IMR-90 (cell line): ENCODE measurements around the gene PDE6B. TPM values are rescaled to one million over a fixed set of nuclear protein-coding genes. Genes with fewer than 3 reads are reported as not detected.

Experiments
- ATAC-seq: fragments of 200-7000 bp; cut with Tn5 transposase; 2 replicates; pipeline ENCODE4 v1.9.1; 2020; ENCODE audit warnings: low read depth, mild to moderate bottlenecking, moderate library complexity
- BruUV-seq: library from RNA; stranded (reverse); fragments of 400-500 nt; replicated peaks from 2 replicates; lab custom pipeline; 2021; lab: Mats Ljungman, UMichigan
- CTCF ChIA-PET: fragments of 300-600 bp; formaldehyde crosslinking; extraction: SDS; loops from one replicate; lab custom pipeline; 2021; ENCODE audit warnings: antibody characterized with exemption; lab: Yijun Ruan, JAX
- POLR2A ChIA-PET: fragments of 300-600 bp; sonication (Branson Sonifier 250); formaldehyde crosslinking; loops from one replicate; lab custom pipeline; 2022; ENCODE audit warnings: antibody characterized with exemption; ENCODE audit not compliant: unreplicated experiment; lab: Charles Lee
- DNase-seq: peaks from one replicate; pipeline ENCODE4 v3.0.0; 2013
- H2AFZ ChIP-seq: replicated peaks from 2 replicates; pipeline ENCODE3; 2013; ENCODE audit warnings: low read length, mild to moderate bottlenecking; ENCODE audit not compliant: poor library complexity
- H2AK5ac ChIP-seq: 2 replicates; pipeline ENCODE4 v1.6.1; 2013; ENCODE audit warnings: low read depth, low read length, inconsistent platforms
- H2AK9ac ChIP-seq: replicated peaks from 2 replicates; pipeline ENCODE3; 2013; ENCODE audit warnings: mild to moderate bottlenecking, low read depth, low read length, moderate library complexity; ENCODE audit not compliant: poor library complexity
- H2BK120ac ChIP-seq: 2 replicates; pipeline ENCODE4 v1.6.1; 2013; ENCODE audit warnings: low read depth, low read length, inconsistent platforms
- H2BK15ac ChIP-seq: 3 replicates; pipeline ENCODE4 v1.6.1; 2013; ENCODE audit warnings: low read depth, low read length, inconsistent platforms
- H2BK20ac ChIP-seq: 2 replicates; pipeline ENCODE4 v1.6.1; 2013; ENCODE audit warnings: low read depth, mild to moderate bottlenecking, inconsistent platforms, low read length, moderate library complexity
- H2BK5ac ChIP-seq: 2 replicates; pipeline ENCODE4 v1.6.1; 2013; ENCODE audit warnings: mild to moderate bottlenecking, low read depth, low read length, inconsistent platforms; ENCODE audit not compliant: poor library complexity, severe bottlenecking
- H3K14ac ChIP-seq: replicated peaks from 2 replicates; pipeline ENCODE4 v1.6.1; 2013; ENCODE audit warnings: low read depth, low read length, inconsistent platforms
- H3K18ac ChIP-seq: 2 replicates; pipeline ENCODE4 v1.6.1; 2013; ENCODE audit warnings: low read depth, low read length, control low read depth
- H3K23ac ChIP-seq: 2 replicates; pipeline ENCODE4 v1.6.1; 2013; ENCODE audit warnings: low read depth, low read length, inconsistent platforms
- H3K27ac ChIP-seq: 2 replicates; pipeline ENCODE4 v1.5.1; 2013; ENCODE audit warnings: mild to moderate bottlenecking, control low read depth, low read length; ENCODE audit not compliant: insufficient read depth
- H3K27me3 ChIP-seq: 2 replicates; pipeline ENCODE4 v1.6.1; 2013; ENCODE audit warnings: low read length; ENCODE audit not compliant: control insufficient read depth, insufficient read depth
- H3K36me3 ChIP-seq: 2 replicates; pipeline ENCODE4 v1.6.1; 2013; ENCODE audit warnings: low read length, mixed read lengths; ENCODE audit not compliant: control insufficient read depth, insufficient read depth
- H3K4ac ChIP-seq: 2 replicates; pipeline ENCODE4 v1.6.1; 2013; ENCODE audit warnings: low read depth, low read length, inconsistent platforms
- H3K4me1 ChIP-seq: 2 replicates; pipeline ENCODE4 v1.6.1; 2013; ENCODE audit warnings: low read length, mixed read lengths; ENCODE audit not compliant: control insufficient read depth, insufficient read depth
- H3K4me2 ChIP-seq: 2 replicates; pipeline ENCODE4 v1.6.1; 2013; ENCODE audit warnings: low read depth, mild to moderate bottlenecking, control low read depth, low read length, moderate library complexity
- H3K4me3 ChIP-seq: 2 replicates; pipeline ENCODE4 v1.5.1; 2013; ENCODE audit warnings: low read depth, mild to moderate bottlenecking, control low read depth, low read length, moderate library complexity; ENCODE audit not compliant: insufficient read depth
- H3K56ac ChIP-seq: 2 replicates; pipeline ENCODE4 v1.6.1; 2013; ENCODE audit warnings: low read length, inconsistent platforms; ENCODE audit not compliant: insufficient read depth; ENCODE audit errors: extremely low read depth
- H3K79me1 ChIP-seq, 2 experiments: 2 replicates each; pipeline ENCODE4 v1.6.1; 2013; ENCODE audit warnings: low read length in 2 of 2, inconsistent platforms in 1 of 2, low read depth in 1 of 2
- H3K9ac ChIP-seq: 2 replicates; pipeline ENCODE4 v1.6.1; 2013; ENCODE audit warnings: low read depth, low read length, control low read depth
- H3K9me1 ChIP-seq: 2 replicates; pipeline ENCODE4 v1.6.1; 2013; ENCODE audit warnings: low read length, inconsistent platforms; ENCODE audit not compliant: insufficient read depth
- H3K9me3 ChIP-seq: 2 replicates; pipeline ENCODE4 v1.6.1; 2013; ENCODE audit warnings: low read length; ENCODE audit not compliant: control insufficient read depth, insufficient read depth
- H4K20me1 ChIP-seq: 2 replicates; pipeline ENCODE4 v1.6.1; 2013; ENCODE audit warnings: low read length, inconsistent platforms; ENCODE audit not compliant: insufficient read depth
- H4K5ac ChIP-seq: 2 replicates; pipeline ENCODE4 v1.6.1; 2013; ENCODE audit warnings: mild to moderate bottlenecking, low read depth, low read length, control low read depth
- H4K8ac ChIP-seq, 2 experiments: 2 replicates each; pipeline ENCODE4 v1.6.1; 2013; ENCODE audit warnings: low read depth in 2 of 2, low read length in 2 of 2, control low read depth in 1 of 2, inconsistent platforms in 1 of 2
- H4K91ac ChIP-seq: 2 replicates; pipeline ENCODE4 v1.6.1; 2013; ENCODE audit warnings: low read depth, low read length, inconsistent platforms; ENCODE audit not compliant: insufficient read depth
- BHLHE40 ChIP-seq: fragments of 150-350 bp; IDR thresholded peaks from 2 replicates; pipeline ENCODE4 v1.6.1; 2016; ENCODE audit warnings: mild to moderate bottlenecking, low read depth, low read length
- CEBPB ChIP-seq: IDR thresholded peaks from 2 replicates; pipeline ENCODE4 v1.6.1; 2012; ENCODE audit warnings: low read depth, low read length, improper control_type of control experiment
- CHD1 ChIP-seq: IDR thresholded peaks from 2 replicates; pipeline ENCODE4 v1.6.1; 2012; ENCODE audit warnings: low read depth, low read length, improper control_type of control experiment
- ELK1 ChIP-seq: fragments of 150-350 bp; IDR thresholded peaks from 2 replicates; pipeline ENCODE4 v1.6.1; 2016; ENCODE audit warnings: low read depth, mild to moderate bottlenecking, low read length, moderate library complexity, borderline replicate concordance
- FOS ChIP-seq: fragments of 150-350 bp; IDR thresholded peaks from 2 replicates; pipeline ENCODE4 v1.6.1; 2016; ENCODE audit warnings: low read depth, low read length
- MAZ ChIP-seq: IDR thresholded peaks from 2 replicates; pipeline ENCODE4 v1.6.1; 2012; ENCODE audit warnings: low read depth, mild to moderate bottlenecking, low read length, improper control_type of control experiment, moderate library complexity, borderline replicate concordance
- MXI1 ChIP-seq: IDR thresholded peaks from 2 replicates; pipeline ENCODE4 v1.6.1; 2012; ENCODE audit warnings: low read depth, mild to moderate bottlenecking, low read length, moderate library complexity, borderline replicate concordance
- NFE2L2 ChIP-seq: fragments of 150-350 bp; IDR thresholded peaks from 2 replicates; pipeline ENCODE4 v1.6.1; 2016; ENCODE audit warnings: low read depth, mild to moderate bottlenecking, low read length
- RCOR1 ChIP-seq: IDR thresholded peaks from 2 replicates; pipeline ENCODE4 v1.6.1; 2012; ENCODE audit warnings: mild to moderate bottlenecking, low read length, improper control_type of control experiment; ENCODE audit not compliant: insufficient replicate concordance
- RFX5 ChIP-seq: IDR thresholded peaks from 2 replicates; pipeline ENCODE4 v1.8.0; 2012; ENCODE audit warnings: low read depth, mild to moderate bottlenecking, low read length, moderate library complexity
- SMC3 ChIP-seq: fragments of 150-350 bp; IDR thresholded peaks from 2 replicates; pipeline ENCODE4 v1.6.1; 2016; ENCODE audit warnings: low read depth, mild to moderate bottlenecking, antibody characterized with exemption, low read length, moderate library complexity
- USF2 ChIP-seq: fragments of 150-350 bp; IDR thresholded peaks from 2 replicates; pipeline ENCODE4 v1.6.1; 2017; ENCODE audit warnings: mild to moderate bottlenecking, antibody characterized with exemption, low read length, low read depth
- WGBS, 2 experiments: methylation state at CpG; one replicate each; pipeline versions ENCODE4 v1.1.5 to v1.1.7; 2013; ENCODE audit warnings: missing lambda C conversion rate in 2 of 2; ENCODE audit not compliant: insufficient read length in 1 of 2; ENCODE audit errors: extremely low coverage in 2 of 2; 5-methylcytosine and 5-hydroxymethylcytosine counted together
- dilution Hi-C: fragments of 300-500 bp; cut with HindIII; formaldehyde crosslinking; loops from one replicate; pipeline ENCODE4 v1.14.3; 2018; ENCODE audit warnings: low sequenced_read_pairs; ENCODE audit not compliant: unreplicated experiment
- in situ Hi-C: fragments of 300-500 bp; cut with MboI; formaldehyde crosslinking; loops from 3 replicates; pipeline ENCODE4 v1.14.3; 2019; ENCODE audit warnings: low sequenced_read_pairs, inconsistent platforms, mixed read lengths
- intact Hi-C: fragments of 100-400 bp; cut with micrococcal nuclease; formaldehyde crosslinking; loops from 2 replicates; pipeline ENCODE4 v1.10.0; 2022
- polyA plus RNA-seq, 3 experiments: library from polyadenylated mRNA; depleted of rRNA; stranded (reverse); fragments of >200 nt; gene quantifications; 2 replicates each; pipeline ENCODE4 v1.2.3, GENCODE V29; 2012; ENCODE audit warnings: low replicate concordance in 1 of 3
- total RNA-seq: library from RNA; depleted of rRNA; stranded (reverse); fragments of >200 nt; gene quantifications from 2 replicates; pipeline ENCODE4 v1.2.3, GENCODE V29; 2012

PDE6B gene
- total and polyA plus RNA-seq, 2 of the 4 experiments (the other 2 are of a cell fraction), result under 0.01 TPM; not detected in 1

GRCh38 chr4:651884-652642, 26.7 kb downstream of the PDE6B start:
- Histone ChIP-seq H3K56ac (no peak overlapping the region), H3K4ac (no peak overlapping the region), H4K20me1 (no peaks in the 10 kb centered on the region), H2BK20ac (no peak overlapping the region), H3K9me3 (peaks cover 10% of the 10 kb centered on the region), H2AK5ac (no peak overlapping the region), H2BK15ac (no peak overlapping the region), H3K4me1 (no peaks in the 10 kb centered on the region), H3K18ac (no peak overlapping the region), H4K91ac (no peak overlapping the region), H2AK9ac (no peak overlapping the region), H3K14ac (no peak overlapping the region), H3K9me1 (no peaks in the 10 kb centered on the region), H3K9ac (no peak overlapping the region), H2AFZ (no peak overlapping the region), H3K4me2 (no peak overlapping the region), H3K79me1 (no peaks in the 10 kb centered on the region), H4K8ac (no peak overlapping the region), H3K27ac (no peak overlapping the region), H4K5ac (no peak overlapping the region), H3K23ac (no peak overlapping the region), H2BK120ac (no peak overlapping the region), H3K27me3 (peaks cover 11% of the 10 kb centered on the region; the same call in 1 of the 2 replicates), H3K4me3 (no peak overlapping the region), H3K36me3 (no peaks in the 10 kb centered on the region), H2BK5ac (no peak overlapping the region)
- in situ Hi-C loops (no loop called here), dilution Hi-C loops (no loop called here), intact Hi-C loops (no loop called here)
- BruUV-seq, result no TSS peak
- WGBS, 2 experiments, result 47% methylated on average over 12 of the region's 24 CpGs; no CpG with 5 or more reads in 1 of the 2 experiments
- POLR2A ChIA-PET, result no interaction called here
- CTCF ChIA-PET, result no interaction called here
- ATAC-seq (no peak), DNase-seq (no peak)
- TF ChIP-seq RCOR1, result no peak
- TF ChIP-seq CHD1, result no peak
- no peak for TF ChIP-seq BHLHE40
- no peak for TF ChIP-seq RFX5
- no peak for TF ChIP-seq FOS
- no peak for TF ChIP-seq ELK1
- TF ChIP-seq NFE2L2, result no peak
- TF ChIP-seq USF2, result no peak
- no peak for TF ChIP-seq MXI1
- no peak for TF ChIP-seq CEBPB
- no peak for TF ChIP-seq SMC3
- TF ChIP-seq MAZ, result no peak
